Stimulated activated CD4-positive, alpha-beta T cell treated with anti-CD3 and anti-CD28 coated beads, Interleukin-4, amount 100 ng/mL, for 24 hours (primary cell): ENCODE data around the gene RNF151.

Experiments
- DNase-seq: peaks from one replicate; pipeline ENCODE4 v3.0.0-alpha.2; 2020

The RNF151 gene

DNA sequence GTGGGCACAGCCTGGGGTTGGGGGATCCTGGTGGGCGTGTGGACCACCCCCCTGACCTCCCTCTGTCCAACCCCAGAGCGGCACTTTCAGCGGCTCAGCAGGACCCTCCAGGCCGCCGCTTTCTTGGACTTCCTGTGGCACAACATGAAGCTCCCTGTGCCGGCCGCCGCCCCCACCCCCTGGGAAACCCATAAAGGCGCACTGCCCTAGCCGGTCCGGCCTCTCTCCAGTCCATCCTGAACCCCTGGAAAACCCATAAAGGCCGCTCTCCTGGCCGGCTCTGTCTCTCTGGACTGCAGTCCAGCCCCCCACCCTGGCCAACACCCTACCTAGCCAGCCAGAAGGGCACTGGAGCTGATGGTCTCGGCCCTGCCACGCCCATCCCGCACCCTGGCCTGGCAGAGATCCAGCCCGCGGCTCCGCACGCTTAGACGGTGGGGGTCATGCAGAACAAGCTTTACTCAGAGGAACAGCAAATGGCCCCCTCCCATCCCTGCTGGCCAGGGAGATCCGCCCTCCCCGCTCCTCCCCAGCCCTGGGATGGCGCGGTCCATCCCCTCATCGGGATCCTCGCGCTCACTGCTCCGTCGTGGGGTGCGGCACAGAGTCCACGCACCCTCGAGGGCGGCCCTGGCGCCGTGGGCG lies 11.9 kb downstream of the RNF151 start:
- no peak for DNase-seq

DNA sequence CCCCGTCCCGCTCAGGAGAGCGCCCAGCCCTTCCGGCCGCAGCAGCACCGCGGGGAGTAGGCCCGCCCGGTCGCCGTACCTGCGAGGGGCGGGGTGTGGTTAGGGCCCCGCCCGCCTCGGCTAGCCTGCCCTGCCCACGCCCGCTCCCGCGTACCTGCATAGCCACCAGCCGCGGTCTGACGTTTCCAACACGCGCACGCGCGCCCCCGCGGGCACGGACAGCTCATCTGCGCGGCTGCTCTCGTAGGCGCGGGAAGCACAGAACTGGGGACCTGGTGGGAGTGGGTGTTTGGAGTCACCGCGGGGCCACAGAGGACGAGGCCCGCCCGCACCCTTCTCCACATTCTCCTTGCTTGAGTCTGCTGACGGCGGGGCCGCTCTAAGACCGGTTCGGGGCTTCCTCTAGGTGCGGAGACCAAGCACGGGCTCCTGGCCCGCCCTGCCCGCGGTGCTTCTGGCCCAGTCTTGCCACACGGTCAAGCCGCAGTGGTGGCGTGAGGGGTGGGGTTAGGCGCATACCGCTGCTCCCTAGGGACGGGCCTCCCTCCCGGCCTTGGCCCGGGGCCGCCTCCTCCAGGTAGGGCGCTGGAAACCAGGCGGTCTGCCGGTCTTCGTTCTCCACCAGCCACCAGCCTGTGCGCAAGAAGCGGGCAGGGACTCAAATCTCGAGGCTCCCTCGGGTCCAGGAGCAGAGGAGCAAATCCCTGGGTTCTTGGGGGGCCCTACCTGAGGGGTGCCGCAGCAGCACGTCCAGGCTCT lies 12.8 kb downstream of the RNF151 start:
- peak; percentile 36 for DNase-seq

DNA sequence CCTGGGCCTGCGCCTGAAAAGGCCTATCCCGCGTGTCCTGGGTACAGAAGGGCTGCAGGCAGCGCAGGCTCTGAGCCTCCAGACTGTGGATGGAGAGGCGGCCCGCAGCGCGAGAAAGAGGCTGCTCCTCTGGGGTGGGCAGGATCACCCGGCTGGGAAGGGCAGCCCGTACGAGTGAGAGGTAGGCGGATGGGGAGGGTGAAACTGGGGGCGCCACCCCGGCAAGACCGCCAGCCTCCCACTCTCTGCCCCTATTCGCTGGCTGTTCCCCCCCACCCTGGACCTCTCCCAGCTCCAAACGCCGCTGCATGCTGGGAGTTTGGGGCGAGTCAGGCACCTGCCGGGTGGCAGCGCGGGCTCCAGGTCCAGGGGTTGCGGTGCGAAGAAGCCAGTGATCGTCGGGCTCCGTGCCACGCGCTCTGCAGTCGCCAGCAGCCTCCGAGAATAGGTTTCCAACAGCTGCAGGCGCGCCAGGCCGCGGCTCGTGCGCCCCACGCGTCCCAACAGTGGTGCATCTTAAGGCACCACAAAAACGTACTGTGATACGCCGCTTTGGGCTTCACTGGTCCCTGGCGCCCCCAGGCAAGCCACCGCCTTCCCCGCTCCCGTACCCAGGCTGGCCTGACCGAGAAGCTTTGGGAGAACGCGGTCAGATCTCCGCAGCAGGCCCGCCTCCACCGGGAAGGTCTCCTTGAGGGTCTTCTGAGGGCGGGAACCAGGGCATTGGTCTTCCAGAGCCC lies 13.5 kb downstream of the RNF151 start:
- DNase-seq, result no peak

DNA sequence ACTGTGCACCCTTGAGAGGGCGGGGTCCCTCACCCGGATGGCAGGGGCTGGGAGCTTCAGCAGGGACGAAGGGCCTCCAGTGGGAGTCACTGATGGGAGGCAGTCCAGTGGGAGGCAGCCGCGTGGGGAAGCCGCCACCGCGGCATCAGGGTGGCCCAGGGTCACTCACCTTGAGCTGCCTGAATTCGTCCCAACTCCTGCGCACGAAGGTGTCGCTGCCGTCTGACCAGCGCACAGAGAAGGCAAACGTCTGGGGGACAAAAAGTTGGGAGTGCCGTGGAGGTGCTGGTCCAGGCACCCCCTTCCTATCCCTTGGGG lies 14.1 kb downstream of the RNF151 start:
- no peak for DNase-seq

DNA sequence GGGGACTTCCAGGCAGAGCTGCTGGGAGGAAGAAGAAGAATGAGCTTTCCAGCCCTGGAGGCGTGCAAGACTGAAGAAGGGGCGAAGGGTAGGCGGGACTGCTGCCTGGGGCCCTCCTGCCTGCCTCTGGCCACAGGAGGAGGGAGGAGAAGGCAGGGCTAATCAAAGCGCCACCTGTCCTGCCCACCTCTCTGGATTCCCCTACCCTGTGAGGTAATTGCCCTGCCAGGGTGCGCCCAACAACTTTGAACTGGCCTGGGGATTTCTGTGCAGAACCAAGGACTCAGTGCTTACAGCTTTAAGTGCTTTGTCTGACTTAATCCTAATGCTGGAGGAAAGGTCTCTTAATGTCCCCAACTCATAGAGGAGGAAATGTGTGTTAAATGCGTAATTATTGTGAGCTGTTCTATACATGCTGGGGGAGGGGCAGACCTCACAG lies 14.8 kb downstream of the RNF151 start, which contains the start of gene NOXO1:
NOXO1 (minus strand) TSS at position 72 of the 439 bp plus-strand sequence. CDS start 290 bp downstream, outside the sequence.
- DNase-seq, result no peak

DNA sequence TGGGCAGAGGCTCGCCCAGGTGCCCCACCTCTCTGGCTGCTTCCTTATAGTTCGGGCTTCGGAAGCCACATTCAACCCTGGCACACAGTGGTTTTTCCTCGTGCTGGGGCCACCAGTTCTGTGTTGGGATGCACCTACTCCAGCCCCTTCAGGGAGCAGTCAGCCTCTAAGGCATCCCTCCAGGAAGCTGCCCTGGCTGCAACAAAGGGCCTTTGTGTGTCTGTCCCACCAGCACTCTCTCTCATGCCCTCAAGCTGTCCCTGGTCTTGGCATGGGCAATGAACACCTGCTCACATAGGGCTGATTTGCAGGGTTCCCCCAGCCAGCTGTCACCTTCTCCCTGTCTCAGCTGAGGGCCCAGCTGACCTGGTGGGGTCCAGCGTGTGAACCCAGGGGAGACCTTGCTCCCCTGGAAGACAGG lies 15.4 kb downstream of the RNF151 start:
- no peak for DNase-seq

DNA sequence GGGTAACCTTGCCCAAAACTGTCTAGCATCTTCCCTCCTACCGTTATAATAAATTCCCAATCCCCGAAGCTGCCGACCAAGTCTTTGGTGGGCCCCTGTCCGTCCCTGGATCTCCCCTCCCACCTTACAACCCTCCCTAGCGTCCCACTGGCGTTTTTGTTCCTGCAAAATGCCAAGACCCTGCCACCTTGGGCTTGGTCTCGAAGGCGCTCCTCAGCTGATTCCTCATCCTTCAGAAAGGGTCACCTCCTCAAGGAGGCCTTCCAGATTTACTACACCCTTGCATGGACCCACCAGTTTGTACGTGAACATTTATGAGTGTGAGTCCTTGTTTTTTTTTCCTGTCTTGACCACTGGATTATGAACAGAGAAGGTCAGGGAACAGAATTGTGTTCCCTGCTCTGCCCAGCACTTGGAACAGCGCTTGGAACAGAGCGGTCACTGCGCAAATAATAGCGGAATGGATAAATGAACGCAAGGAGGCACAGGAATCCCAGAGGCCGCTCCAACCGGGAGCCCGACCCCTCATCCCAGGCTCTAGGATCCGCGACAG lies 16.4 kb downstream of the RNF151 start:
- no peak for DNase-seq

DNA sequence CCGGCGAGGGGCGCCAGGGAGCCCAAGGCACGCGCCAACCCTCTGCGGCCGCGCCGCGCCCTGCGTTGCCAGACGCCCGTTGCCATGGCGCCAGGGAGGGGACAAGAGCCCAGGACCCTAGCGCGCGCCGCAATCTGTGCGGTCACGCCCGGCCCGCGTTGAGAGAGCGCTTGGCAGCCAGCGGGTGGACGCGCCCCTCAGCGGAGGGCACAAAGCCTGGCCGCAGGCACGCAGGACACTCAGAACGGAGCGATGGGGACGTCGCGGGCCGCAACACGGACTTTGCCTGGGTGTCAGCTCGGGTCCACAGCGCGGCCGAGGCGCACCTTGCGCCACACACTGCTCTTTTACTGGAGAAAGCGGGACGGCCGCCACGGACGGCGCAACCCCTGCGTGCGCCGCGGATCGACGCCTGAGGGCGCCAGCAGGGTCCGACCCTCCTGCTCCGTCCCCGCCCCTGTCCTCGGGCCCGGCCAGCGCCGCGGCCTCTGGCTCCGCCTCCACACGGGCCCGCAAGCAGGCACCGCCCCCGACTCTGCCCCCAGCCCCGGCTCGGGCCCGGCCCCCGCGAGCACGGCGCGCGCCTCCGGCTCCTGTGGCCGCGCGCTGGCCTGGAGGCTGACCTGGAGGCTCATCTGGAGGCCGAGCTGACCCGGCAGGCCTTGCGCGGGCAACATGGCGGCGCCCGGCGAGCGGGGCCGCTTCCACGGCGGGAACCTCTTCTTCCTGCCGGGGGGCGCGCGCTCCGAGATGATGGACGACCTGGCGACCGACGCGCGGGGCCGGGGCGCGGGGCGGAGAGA lies 17.1 kb downstream of the RNF151 start, which contains the start of gene GFER:
GFER (plus strand) TSS at position 650 of the 803 bp plus-strand sequence; CDS start at position 676, 26 bp downstream.
- DNase-seq, result peak; percentile 71

DNA sequence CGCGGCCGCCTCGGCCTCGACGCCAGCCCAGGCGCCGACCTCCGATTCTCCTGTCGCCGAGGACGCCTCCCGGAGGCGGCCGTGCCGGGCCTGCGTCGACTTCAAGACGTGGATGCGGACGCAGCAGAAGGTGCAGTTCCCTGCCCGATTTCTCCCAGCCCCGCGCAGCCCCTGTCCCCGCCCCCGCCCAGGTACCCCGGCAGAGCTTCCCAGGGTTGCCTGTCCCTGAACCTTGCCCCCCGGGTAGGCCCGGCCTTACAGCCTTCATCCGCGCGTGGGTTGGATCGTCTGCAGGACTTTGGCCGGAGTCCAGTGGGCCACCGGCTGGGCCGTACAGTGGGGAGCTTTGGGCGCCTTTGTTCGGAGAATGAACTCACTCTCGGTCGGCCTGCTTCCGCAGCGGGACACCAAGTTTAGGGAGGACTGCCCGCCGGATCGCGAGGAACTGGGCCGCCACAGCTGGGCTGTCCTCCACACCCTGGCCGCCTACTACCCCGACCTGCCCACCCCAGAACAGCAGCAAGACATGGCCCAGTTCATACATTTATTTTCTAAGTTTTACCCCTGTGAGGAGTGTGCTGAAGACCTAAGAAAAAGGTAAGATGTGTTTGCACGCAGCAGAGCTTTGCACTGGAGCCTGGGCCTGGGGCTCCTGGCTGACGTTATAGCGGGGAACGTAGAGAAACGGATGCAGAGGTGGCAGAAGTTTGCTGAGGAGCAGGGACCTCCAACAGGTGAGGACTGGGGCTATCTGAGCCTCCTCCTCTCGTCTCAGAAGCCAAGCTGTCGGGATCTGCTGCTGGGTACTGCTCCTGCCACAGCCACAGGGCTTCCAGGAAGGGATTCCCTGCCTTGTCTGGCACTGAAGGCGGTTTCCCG lies 17.9 kb downstream of the RNF151 start:
- peak; percentile 32 for DNase-seq

DNA sequence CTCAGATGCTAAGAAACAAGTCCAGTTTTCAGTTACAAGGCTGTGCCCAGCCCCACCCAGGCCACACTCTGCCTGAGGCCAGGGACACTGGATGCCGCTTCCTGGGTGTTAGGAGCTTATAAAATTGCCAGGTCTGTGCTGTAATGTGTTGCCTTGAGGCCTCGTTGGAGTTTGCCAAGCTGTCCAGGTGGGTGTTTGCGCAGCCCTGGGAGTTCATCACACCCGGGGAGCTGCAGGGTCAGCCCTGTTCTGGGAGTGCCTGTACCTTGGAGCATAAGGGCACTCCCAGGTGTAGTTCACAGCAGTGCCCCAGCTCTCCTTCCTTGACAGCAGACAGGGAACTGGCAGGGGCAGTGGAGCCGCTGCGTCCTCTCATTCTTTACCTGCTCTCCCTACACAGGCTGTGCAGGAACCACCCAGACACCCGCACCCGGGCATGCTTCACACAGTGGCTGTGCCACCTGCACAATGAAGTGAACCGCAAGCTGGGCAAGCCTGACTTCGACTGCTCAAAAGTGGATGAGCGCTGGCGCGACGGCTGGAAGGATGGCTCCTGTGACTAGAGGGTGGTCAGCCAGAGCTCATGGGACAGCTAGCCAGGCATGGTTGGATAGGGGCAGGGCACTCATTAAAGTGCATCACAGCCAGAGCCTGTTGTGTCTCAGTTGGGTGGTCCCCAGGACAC lies 19.0 kb downstream of the RNF151 start:
- DNase-seq, result no peak

DNA sequence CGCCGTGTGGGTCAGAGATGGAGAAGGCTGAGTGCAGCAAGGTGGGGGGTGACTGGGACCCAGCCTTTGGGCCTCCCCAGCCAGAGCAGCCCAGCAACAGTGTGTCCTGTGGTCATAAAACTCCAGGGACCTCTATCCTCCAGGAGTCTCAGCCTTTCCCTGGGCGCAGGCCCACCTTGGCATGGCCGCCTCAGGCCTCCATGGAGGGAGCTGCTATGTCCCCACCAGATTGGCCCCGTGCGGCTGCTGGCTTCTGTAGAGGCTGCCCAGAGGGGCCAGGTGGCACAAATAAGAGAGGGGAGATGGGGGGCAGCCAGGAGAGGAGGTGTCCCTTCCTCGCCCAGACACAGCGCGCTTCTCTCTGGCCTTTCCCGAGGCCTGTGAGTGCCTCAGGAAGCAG lies 20.5 kb downstream of the RNF151 start:
- no peak for DNase-seq

DNA sequence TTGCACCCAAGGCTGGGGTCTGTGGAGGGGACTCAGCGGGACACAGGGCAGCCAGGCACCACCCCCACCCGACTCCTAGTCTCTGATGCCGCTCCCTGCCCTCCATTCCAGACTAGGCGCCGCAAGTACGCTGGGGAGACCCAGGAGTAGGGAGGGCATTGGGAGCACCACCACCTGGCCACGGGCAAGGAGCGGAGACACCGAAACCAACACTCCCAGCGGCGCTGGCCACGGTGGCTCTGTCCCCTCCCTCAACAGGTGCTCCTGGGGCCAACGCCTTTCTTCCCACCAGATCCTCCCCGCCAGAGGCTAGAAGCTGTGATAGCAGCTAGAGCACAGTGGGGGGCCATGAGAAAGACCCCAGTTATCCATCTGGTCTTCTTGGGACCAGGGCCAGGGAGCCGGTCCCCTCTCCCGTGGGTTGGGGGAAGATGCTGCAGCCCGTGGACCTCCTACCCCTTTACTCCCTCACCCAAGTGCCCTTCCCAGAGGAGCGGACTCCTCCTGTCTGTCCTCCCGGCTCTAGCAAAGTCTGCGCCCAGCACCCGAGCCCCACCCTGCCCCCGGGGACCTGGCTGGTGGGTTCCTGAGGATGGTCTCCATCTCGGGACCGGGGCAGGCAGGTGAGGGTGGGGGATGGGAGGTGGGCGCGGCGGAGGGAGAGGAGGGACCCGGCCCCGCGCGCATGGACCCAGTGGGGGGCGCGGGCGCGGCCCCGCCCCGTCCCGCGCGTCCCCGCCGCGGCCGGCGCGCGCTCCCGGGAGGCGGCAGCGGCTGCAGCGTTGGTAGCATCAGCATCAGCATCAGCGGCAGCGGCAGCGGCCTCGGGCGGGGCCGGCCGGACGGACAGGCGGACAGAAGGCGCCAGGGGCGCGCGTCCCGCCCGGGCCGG lies 22.8 kb downstream of the RNF151 start, which contains the start of gene SYNGR3:
SYNGR3 (plus strand) TSS at position 762 of the 892 bp plus-strand sequence. CDS start 133 bp downstream, outside the sequence.
- no peak for DNase-seq

DNA sequence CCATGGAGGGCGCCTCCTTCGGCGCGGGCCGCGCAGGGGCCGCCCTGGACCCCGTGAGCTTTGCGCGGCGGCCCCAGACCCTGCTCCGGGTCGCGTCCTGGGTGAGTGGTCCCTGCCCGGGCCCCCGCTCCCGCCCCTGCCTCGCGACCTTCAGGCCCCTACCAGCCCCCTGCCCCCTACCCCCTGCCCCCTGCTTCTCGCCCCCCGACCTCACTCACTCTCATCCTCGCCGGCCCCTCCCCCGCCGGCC lies 23.4 kb downstream of the RNF151 start:
- no peak for DNase-seq

DNA sequence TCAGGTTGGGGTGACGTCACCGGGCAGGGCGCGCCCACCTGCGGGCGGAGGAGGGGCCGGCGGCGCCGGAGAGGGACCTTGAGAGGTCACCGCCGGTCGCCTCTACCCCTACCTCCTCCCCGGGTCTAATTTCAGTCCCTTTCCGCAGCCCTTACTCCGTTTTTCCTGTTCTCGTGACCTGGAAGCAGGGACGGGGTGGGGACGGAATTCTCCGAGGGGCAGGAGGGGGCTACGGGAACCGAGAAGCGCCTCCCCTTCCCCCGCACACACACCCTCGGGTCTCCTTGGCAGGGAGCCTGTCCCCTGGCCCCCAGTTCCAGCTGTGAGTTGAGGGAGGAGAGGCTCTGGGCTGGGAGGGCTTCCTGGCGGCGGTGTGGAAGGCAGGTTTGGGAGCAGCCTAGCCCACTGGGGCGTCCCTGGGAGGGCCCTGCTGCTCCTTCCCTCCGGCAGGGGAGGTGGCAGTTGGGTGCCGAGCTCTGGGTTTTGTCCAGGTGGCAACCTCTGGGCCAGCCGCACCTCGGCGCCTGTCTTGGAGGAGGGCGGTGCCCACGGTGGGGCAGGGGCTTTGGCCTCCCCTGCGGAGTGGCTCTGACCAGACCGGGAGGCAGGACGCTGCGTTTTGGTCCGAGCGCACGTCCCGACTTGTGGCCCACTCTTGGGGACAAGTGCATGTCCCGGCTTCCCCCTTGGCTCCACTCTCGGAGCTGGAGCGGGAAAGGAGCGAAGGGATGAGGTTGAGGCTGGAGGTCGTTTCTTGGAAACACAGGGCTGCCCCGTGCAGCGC lies 23.9 kb downstream of the RNF151 start:
- no peak for DNase-seq

DNA sequence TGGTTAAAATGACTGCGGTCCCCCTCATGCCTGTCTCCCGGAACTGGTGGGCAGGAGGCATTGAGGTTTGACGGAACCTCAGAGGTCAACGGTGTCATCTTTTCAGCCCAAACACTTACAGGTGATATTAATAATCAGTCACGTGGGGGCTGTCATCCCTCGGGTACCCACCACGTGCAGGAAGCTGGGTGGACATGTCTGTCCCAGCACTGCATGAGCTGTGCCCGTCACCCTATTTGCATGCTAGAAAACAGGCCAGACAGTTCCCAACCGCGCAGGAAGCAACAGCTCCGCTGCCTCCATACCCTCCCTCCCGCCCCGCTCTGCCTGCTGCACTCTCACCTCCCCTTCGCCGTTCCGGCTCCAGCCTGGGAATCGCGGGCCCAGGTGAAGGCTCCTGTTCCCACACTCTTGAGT lies 24.5 kb downstream of the RNF151 start:
- DNase-seq, result peak; percentile 43

DNA sequence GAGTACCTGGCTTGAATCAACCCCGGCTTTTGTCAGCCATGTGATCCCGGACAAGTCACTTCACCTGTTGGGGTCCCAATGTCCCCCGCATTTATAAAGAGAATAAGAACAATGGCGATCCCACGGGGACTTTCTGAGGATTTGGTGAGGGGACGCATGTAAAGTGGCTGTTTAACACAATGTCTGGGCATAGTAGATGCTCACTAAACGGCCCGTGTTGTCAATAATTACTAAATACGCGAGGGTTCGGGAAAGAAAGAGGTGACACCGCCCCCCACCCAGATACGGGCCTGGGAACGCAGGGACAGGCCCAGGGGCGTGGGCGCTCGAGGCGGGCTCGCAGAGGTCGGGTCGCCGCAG lies 24.9 kb downstream of the RNF151 start:
- no peak for DNase-seq

DNA sequence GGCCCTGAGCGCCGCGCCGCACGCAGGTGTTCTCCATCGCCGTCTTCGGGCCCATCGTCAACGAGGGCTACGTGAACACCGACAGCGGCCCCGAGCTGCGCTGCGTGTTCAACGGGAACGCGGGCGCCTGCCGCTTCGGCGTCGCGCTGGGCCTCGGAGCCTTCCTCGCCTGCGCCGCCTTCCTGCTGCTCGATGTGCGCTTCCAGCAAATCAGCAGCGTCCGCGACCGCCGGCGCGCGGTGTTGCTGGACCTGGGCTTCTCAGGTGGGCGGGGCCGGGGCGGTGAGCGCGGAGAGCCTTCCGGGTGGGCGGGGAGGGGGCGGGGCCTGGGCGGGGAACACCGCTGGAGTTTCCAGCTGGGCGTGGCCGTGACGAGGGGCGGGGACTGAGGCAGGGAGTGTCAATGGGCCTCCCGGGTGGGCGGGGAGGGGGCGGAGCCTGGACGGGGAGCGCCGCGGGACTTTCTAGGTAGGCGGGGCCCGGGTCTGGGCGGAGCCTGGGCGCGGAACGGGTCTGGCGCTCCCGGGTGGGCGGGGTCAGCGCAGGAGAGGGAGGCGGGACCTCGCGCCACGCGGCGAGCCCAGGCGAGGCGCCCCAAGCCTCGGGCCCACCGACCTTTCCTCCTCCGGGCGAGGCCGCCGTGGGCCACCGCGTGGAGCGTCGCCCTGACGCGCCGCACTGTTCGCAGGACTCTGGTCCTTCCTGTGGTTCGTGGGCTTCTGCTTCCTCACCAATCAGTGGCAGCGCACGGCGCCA lies 25.5 kb downstream of the RNF151 start:
- DNase-seq, result peak; percentile 96

DNA sequence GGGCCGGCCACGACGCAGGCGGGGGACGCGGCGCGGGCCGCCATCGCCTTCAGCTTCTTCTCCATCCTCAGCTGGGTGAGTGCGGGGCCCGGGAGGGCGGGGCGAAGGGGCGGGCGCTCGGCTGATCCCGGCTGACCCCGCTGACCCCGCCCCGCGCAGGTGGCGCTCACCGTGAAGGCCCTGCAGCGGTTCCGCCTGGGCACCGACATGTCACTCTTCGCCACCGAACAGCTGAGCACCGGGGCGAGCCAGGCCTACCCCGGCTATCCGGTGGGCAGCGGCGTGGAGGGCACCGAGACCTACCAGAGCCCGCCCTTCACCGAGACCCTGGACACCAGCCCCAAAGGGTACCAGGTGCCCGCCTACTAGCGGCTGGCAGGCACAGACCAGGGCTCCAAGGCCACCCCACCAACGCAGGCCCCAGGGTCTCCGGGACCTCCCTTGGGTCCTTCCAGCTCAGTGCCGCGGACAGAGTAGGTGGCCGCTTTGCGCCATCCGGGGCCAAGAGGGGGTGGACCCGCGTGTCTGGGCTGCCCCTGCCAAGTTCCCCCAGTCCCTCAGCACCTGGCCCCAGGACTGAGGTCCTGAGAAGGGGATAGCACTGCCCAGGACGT lies 26.2 kb downstream of the RNF151 start:
- DNase-seq, result no peak
